Breast epithelium (tissue), 4 donors: ENCODE measurements around the gene IMMP2L. TPM values are rescaled to one million over a fixed set of nuclear protein-coding genes. Genes with fewer than 3 reads are reported as not detected.

Experiments used
- DNase-seq, 2 donors: peaks; one replicate each; pipeline ENCODE4 v3.0.0-alpha.2; 2019; ENCODE audit warnings: low spot score in 2 of 2
- H3K27ac ChIP-seq, 2 donors: fragments of 200-600 bp; sonication (generic) in 1 of 2; one replicate each; pipeline ENCODE4 v1.5.1; 2016 to 2019; ENCODE audit warnings: mild to moderate bottlenecking in 1 of 2
- H3K27me3 ChIP-seq, 2 donors: fragments of 200-600 bp; sonication (generic) in 1 of 2; one replicate each; pipeline versions ENCODE4 v1.5.1 to v1.6.0; 2017 to 2019; ENCODE audit warnings: control low read depth in 1 of 2, mild to moderate bottlenecking in 1 of 2
- H3K36me3 ChIP-seq: fragments of 200-600 bp; one replicate; pipeline ENCODE4 v1.5.1; 2019
- H3K4me1 ChIP-seq, 2 donors: fragments of 200-600 bp; sonication (generic); one replicate each; pipeline ENCODE4 v1.5.1; 2016 to 2019; ENCODE audit warnings: control low read depth in 1 of 2
- H3K4me3 ChIP-seq, 3 donors: fragments of 200-600 bp; sonication (generic); 1 replicate in 2 of 3; 2 replicates in 1 of 3; pipeline ENCODE4 v1.5.1; 2016 to 2019; ENCODE audit warnings: mild to moderate bottlenecking in 3 of 3, moderate library complexity in 2 of 3
- H3K9me3 ChIP-seq, 2 donors: fragments of 200-600 bp; sonication (generic) in 1 of 2; one replicate each; pipeline ENCODE4 v1.5.1; 2016 to 2019; ENCODE audit warnings: control low read depth in 1 of 2
- CTCF ChIP-seq, 3 donors: fragments of 450-650 bp; IDR thresholded peaks; one replicate each; pipeline ENCODE4 v1.5.1; 2016 to 2017; ENCODE audit warnings: antibody characterized with exemption in 3 of 3, mild to moderate bottlenecking in 3 of 3, moderate library complexity in 3 of 3
- POLR2A ChIP-seq: fragments of 450-650 bp; IDR thresholded peaks from one replicate; pipeline ENCODE4 v1.6.1; 2016; ENCODE audit warnings: antibody characterized with exemption, mild to moderate bottlenecking, moderate library complexity
- POLR2AphosphoS5 ChIP-seq, 3 donors: sonication (generic); formaldehyde crosslinking; IDR thresholded peaks; one replicate each; pipeline ENCODE4 v1.6.1; 2017; ENCODE audit warnings: antibody characterized with exemption in 3 of 3
- intact Hi-C: fragments of 100-400 bp; cut with DNase I; formaldehyde crosslinking; loops from one replicate; pipeline ENCODE4 v1.15.1; 2023; ENCODE audit warnings: low total_unique reads
- total RNA-seq, 3 donors: library from RNA; depleted of rRNA; stranded (reverse); fragments of >200 nt; gene quantifications; one replicate each; pipeline ENCODE4 v1.1.0, GENCODE V29; 2016

The IMMP2L gene
- total RNA-seq, 3 donors from 2014 or later = 19.8 to 39.7 (median 30.8) TPM

DNA sequence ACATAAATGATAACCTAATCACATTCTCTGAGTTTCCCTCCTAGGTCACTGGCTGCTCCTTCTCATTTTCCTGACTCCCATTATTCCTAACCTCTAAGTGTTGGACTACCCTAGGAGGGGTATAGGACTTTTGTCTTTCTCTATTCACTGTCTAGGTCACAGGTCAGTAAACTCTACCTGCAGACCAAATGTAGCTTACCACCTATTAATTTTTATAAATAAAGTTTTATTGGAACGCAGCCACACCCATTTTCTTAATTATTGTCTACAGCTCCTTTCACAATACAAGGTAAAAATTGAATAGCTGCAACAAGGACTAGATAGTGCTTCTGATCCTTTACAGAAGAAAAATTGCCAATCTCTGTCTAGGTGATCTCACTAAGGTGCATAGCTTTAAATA lies 156.7 kb downstream of the IMMP2L start:
- no peaks in the 10 kb centered on the region for H3K27me3 ChIP-seq
- DNase-seq = no peak
- no peaks in the 10 kb centered on the region for H3K4me1 ChIP-seq
- intact Hi-C loops = no loop called here
- H3K4me3 ChIP-seq = no peak overlapping the region
- no peak overlapping the region for H3K27ac ChIP-seq
- no peaks in the 10 kb centered on the region for H3K9me3 ChIP-seq
- H3K36me3 ChIP-seq = no peaks in the 10 kb centered on the region
- TF ChIP-seq CTCF (IDR thresholded peaks at IDR 0.05) (no peak), POLR2A (no peak), POLR2AphosphoS5 (IDR thresholded peaks at IDR 0.05) (no peak)

GRCh38 chr7:111401516-111401915 lies 160.8 kb downstream of the IMMP2L start:
- TF ChIP-seq POLR2AphosphoS5 (IDR thresholded peaks at IDR 0.05) (no peak), CTCF (IDR thresholded peaks at IDR 0.05) (no peak), POLR2A (no peak)
- no peak overlapping the region for H3K4me3 ChIP-seq
- H3K4me1 ChIP-seq = no peaks in the 10 kb centered on the region
- no peak for DNase-seq
- intact Hi-C loops = no loop called here
- no peaks in the 10 kb centered on the region for H3K36me3 ChIP-seq
- no peaks in the 10 kb centered on the region for H3K9me3 ChIP-seq
- H3K27ac ChIP-seq = no peak overlapping the region
- H3K27me3 ChIP-seq = no peaks in the 10 kb centered on the region

DNA sequence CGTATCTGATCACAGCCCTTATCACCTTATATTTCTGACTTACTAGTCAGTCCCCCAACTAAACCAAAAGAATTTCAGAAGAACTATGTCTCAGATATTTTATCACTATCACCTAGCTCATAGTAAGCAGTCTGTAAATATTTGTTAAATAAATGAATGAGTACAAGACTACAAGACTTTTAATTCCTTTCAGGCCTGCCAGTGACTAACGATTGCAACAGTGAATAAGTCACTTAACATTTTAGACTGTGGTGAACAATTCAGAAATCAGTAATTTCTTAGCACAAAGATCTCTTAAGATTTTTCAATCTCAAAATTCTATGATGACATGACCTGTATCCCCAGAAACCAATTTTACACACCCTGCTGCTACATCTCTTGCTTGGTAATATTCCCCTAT lies 162.2 kb downstream of the IMMP2L start:
- intact Hi-C loops = no loop called here
- no peak overlapping the region for H3K4me3 ChIP-seq
- DNase-seq = no peak
- H3K4me1 ChIP-seq = no peaks in the 10 kb centered on the region
- H3K9me3 ChIP-seq = no peaks in the 10 kb centered on the region
- H3K27me3 ChIP-seq = no peaks in the 10 kb centered on the region
- no peak overlapping the region for H3K27ac ChIP-seq
- no peaks in the 10 kb centered on the region for H3K36me3 ChIP-seq
- no peak for TF ChIP-seq CTCF (IDR thresholded peaks at IDR 0.05)
- no peak for TF ChIP-seq POLR2A
- TF ChIP-seq POLR2AphosphoS5 (IDR thresholded peaks at IDR 0.05) = no peak

- H3K4me1 ChIP-seq = no peaks in the 10 kb centered on the region
- H3K4me3 ChIP-seq = no peak overlapping the region
- intact Hi-C loops = no loop called here
- no peak for DNase-seq
- no peaks in the 10 kb centered on the region for H3K36me3 ChIP-seq
- TF ChIP-seq POLR2AphosphoS5 (IDR thresholded peaks at IDR 0.05) (no peak), CTCF (IDR thresholded peaks at IDR 0.05) (no peak), POLR2A (no peak)
- H3K9me3 ChIP-seq = no peaks in the 10 kb centered on the region
- no peaks in the 10 kb centered on the region for H3K27me3 ChIP-seq
- H3K27ac ChIP-seq = no peak overlapping the region
Measured at GRCh38 chr7:111394891-111395290, 167.4 kb downstream of the IMMP2L start.

DNA sequence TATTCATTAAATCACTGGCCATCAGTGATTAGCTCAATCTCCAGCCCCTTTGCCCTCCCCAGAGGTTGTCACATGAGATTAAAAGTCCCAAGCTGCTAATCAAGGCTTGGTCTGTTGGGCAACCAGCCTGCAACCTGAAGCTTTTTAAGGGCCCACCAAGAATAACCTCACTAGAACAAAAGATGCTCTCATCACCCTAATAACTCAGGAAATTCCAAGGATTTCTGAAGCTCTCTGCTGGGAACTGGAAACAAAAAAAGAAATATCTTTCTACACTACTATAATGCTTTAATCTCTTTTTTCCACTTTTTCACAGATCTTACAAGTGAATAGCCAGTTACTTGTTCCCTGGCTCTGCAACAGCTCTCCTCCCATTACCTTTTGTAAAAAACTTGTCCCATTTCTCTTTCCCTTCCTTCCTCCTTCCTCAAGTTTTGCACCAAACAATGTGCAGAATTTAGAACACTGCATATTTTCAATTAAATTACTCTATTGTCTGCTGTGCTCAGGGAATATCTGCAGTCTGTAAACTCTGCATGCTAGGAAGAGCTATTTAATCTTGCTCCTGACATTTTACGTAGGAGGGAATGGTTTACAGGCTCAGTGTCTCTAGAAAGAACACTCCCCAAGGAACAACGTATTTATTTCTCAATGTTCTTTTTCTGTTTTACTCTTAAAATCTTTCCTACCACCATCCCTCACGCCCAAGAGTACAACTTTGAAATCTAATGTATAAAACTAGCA lies 169.1 kb downstream of the IMMP2L start:
- TF ChIP-seq CTCF (IDR thresholded peaks at IDR 0.05) (no peak), POLR2AphosphoS5 (IDR thresholded peaks at IDR 0.05) (peak in 1 of 3 donors; percentile 24)
- intact Hi-C loops = no loop called here

More for the DNA sequence above, 169.1 kb downstream of the IMMP2L start:
- Histone ChIP-seq H3K36me3 (no peaks in the 10 kb centered on the region), H3K4me1 (no peaks in the 10 kb centered on the region), H3K27ac (peak overlapping the region; percentile 31 to 33), H3K4me3 (no peak overlapping the region), H3K9me3 (no peaks in the 10 kb centered on the region), H3K27me3 (no peaks in the 10 kb centered on the region)
- no peak for DNase-seq
